ENCODE data around the gene SIX1.

Gene SIX1

GRCh38 chr14:60632777-60633176 is 16.5 kb downstream of the SIX1 start (continued):
- TF ChIP-seq ZBTB6 (tag by site-specific recombination; IDR thresholded peaks at IDR 0.05) (no peak), ZNF138 (tag by site-specific recombination; IDR thresholded peaks at IDR 0.05; ENCODE audit: borderline replicate concordance) (no peak), ZNF175 (tag by site-specific recombination; IDR thresholded peaks at IDR 0.05) (no peak), MZF1 (tag by site-specific recombination; IDR thresholded peaks at IDR 0.05; ENCODE audit: borderline replicate concordance) (no peak), FEZF1 (tag by site-specific recombination; IDR thresholded peaks at IDR 0.05) (peak; percentile 31; the same call in 1 of the 2 replicates), ZNF707 (tag by site-specific recombination; IDR thresholded peaks at IDR 0.05) (no peak), ZNF792 (tag by site-specific recombination; IDR thresholded peaks at IDR 0.05) (no peak), OSR2 (tag by site-specific recombination; IDR thresholded peaks at IDR 0.05) (peak; percentile 62), BCL11B (tag by site-specific recombination; IDR thresholded peaks at IDR 0.05; ENCODE audit: low read depth) (no peak), CTCF (tag by site-specific recombination; IDR thresholded peaks at IDR 0.05) (no peak), ZNF621 (tag by site-specific recombination; IDR thresholded peaks at IDR 0.05) (no peak), ZNF221 (tag by site-specific recombination; IDR thresholded peaks at IDR 0.05; ENCODE audit: borderline replicate concordance) (no peak), TRIM28 (IDR thresholded peaks at IDR 0.05; ENCODE audit: borderline replicate concordance, low read length) (0 out of 2 replicates have a peak, but pooled peaks have one; percentile 44), IKZF3 (tag by site-specific recombination; IDR thresholded peaks at IDR 0.05) (peak; percentile 28; the same call in 1 of the 2 replicates), ZNF837 (tag by site-specific recombination; IDR thresholded peaks at IDR 0.05) (no peak), ZNF629 (tag by site-specific recombination; IDR thresholded peaks at IDR 0.05) (no peak), ZNF184 (tag by site-specific recombination; IDR thresholded peaks at IDR 0.05) (no peak), PRDM6 (tag by site-specific recombination; IDR thresholded peaks at IDR 0.05) (peak; percentile 82), ZNF639 (tag by site-specific recombination; IDR thresholded peaks at IDR 0.05) (no peak), GLIS1 (tag by site-specific recombination; IDR thresholded peaks at IDR 0.05) (no peak), ZBTB7A (tag by site-specific recombination; IDR thresholded peaks at IDR 0.05; ENCODE audit: low read depth) (no peak)

GRCh38 chr14:60632257-60632656 is 17.0 kb downstream of the SIX1 start:
- no peak overlapping the region for H3K4me3 ChIP-seq (ENCODE audit: low read depth, low read length)
- POLR2A ChIA-PET = interaction anchor here (0.9 to 1.0 kb wide), 2 partner anchors 17 to 90 kb away, joined by 3 read pairs; partner anchors contain the start of gene SIX1
- peak overlapping the region; percentile 43 for H3K27ac ChIP-seq (ENCODE audit: extremely low read depth, low read depth, low read length)
- no peaks in the 10 kb centered on the region; a peak in 1 of 3 replicates for H3K36me3 ChIP-seq (ENCODE audit: control insufficient read depth in 2 of 2, insufficient read depth in 1 of 2, low read length in 2 of 2)
- CTCF ChIA-PET = interaction anchor here (0.5 to 1.3 kb wide), 5 partner anchors 12 to 653 kb away, joined by 3 to 4 read pairs (median 3); no protein-coding TSS in a partner anchor
- no peaks in the 10 kb centered on the region for H3K9me3 ChIP-seq (ENCODE audit: control insufficient read depth, insufficient read depth, low read depth, low read length)
- peaks cover 38% of the 10 kb centered on the region for H3K4me1 ChIP-seq (ENCODE audit: control insufficient read depth, insufficient read depth, low read length)
- TF ChIP-seq ZNF423 (tag by site-specific recombination; IDR thresholded peaks at IDR 0.05) = no peak
- TF ChIP-seq ZNF514 (tag by site-specific recombination; IDR thresholded peaks at IDR 0.05) = no peak
- TF ChIP-seq SP7 (tag by site-specific recombination; IDR thresholded peaks at IDR 0.05) = no peak
- no peak for TF ChIP-seq ZNF341 (tag by site-specific recombination; IDR thresholded peaks at IDR 0.05; ENCODE audit: low read depth)
- TF ChIP-seq SCRT2 (tag by site-specific recombination; IDR thresholded peaks at IDR 0.05) = no peak
- TF ChIP-seq ZNF621 (tag by site-specific recombination; IDR thresholded peaks at IDR 0.05) = no peak
- TF ChIP-seq PRDM4 (tag by site-specific recombination; IDR thresholded peaks at IDR 0.05) = no peak
- TF ChIP-seq ZNF792 (tag by site-specific recombination; IDR thresholded peaks at IDR 0.05) = no peak
- TF ChIP-seq WT1 (tag by site-specific recombination; IDR thresholded peaks at IDR 0.05) = no peak
- no peak for TF ChIP-seq GLI4 (tag by site-specific recombination; IDR thresholded peaks at IDR 0.05)
